ENCODE results near the gene SMAD2. TPM values are rescaled to one million over a fixed set of nuclear protein-coding genes. Genes with fewer than 3 reads are reported as not detected.

Gene SMAD2
- total RNA-seq, 1 donor from 2014 or later = 111 TPM

DNA sequence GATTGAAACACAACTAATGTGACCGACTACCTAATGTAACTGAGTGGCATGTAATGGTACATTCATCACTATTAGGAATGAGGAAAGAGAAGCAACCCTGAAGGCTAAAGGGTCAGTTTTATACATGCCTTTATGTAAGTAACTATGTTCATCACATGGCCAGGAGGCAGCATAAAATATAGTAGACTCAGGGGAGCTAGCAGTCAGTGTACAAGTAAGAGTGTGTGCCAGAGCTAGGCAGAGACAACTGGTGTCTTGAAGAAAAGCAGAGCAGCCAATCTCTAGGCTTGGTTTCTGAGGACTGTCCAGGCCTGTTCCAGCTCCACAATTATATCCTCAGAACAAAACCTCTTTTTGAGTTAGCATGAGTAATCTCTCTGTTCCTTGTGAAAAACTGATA lies 18.1 kb downstream of the SMAD2 start:
- DNase-seq (ENCODE audit: extremely low spot score, unreplicated experiment) = no peak
- H3K27me3 Mint-ChIP-seq = no peaks in the 10 kb centered on the region
- H3K9me3 Mint-ChIP-seq = peaks cover 8% of the 10 kb centered on the region
- TF ChIP-seq, protein P1, sequence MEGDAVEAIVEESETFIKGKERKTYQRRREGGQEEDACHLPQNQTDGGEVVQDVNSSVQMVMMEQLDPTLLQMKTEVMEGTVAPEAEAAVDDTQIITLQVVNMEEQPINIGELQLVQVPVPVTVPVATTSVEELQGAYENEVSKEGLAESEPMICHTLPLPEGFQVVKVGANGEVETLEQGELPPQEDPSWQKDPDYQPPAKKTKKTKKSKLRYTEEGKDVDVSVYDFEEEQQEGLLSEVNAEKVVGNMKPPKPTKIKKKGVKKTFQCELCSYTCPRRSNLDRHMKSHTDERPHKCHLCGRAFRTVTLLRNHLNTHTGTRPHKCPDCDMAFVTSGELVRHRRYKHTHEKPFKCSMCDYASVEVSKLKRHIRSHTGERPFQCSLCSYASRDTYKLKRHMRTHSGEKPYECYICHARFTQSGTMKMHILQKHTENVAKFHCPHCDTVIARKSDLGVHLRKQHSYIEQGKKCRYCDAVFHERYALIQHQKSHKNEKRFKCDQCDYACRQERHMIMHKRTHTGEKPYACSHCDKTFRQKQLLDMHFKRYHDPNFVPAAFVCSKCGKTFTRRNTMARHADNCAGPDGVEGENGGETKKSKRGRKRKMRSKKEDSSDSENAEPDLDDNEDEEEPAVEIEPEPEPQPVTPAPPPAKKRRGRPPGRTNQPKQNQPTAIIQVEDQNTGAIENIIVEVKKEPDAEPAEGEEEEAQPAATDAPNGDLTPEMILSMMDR (conservative IDR thresholded peaks at IDR 0.05) = no peak
- peaks cover 33% of the 10 kb centered on the region for H3K4me1 Mint-ChIP-seq (ENCODE audit: unreplicated experiment)
- peaks cover 17% of the 10 kb centered on the region for H3K36me3 Mint-ChIP-seq
- peak overlapping the region; percentile 14 for H3K27ac Mint-ChIP-seq
- no peak overlapping the region for H3K4me3 Mint-ChIP-seq

DNA sequence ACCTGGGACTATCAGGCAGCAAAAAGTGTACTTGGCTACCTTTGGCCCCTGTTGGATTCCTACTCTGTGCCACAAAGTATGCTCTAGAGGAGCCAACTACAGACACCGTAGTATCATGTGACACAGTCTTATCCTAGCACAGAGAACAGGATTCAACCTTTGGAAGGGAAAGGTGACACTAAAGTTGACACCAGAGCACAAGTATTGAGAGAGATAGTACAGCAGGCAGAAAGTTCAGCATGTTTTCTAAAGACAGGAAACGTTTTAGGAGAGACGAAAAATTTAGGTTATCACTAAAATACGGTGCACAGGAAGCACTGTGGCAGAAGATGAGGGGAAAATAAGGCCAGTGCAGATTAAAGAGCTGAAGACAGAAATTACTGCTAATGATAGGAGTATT lies 18.6 kb downstream of the SMAD2 start:
- peaks cover 10% of the 10 kb centered on the region for H3K9me3 Mint-ChIP-seq
- no peaks in the 10 kb centered on the region for H3K27me3 Mint-ChIP-seq
- peak overlapping the region; percentile 14 for H3K27ac Mint-ChIP-seq
- H3K4me1 Mint-ChIP-seq (ENCODE audit: unreplicated experiment) = peaks cover 33% of the 10 kb centered on the region
- TF ChIP-seq, protein P1 (conservative IDR thresholded peaks at IDR 0.05) = no peak
- DNase-seq (ENCODE audit: extremely low spot score, unreplicated experiment) = no peak
- no peak overlapping the region for H3K4me3 Mint-ChIP-seq
- peaks cover 21% of the 10 kb centered on the region for H3K36me3 Mint-ChIP-seq

DNA sequence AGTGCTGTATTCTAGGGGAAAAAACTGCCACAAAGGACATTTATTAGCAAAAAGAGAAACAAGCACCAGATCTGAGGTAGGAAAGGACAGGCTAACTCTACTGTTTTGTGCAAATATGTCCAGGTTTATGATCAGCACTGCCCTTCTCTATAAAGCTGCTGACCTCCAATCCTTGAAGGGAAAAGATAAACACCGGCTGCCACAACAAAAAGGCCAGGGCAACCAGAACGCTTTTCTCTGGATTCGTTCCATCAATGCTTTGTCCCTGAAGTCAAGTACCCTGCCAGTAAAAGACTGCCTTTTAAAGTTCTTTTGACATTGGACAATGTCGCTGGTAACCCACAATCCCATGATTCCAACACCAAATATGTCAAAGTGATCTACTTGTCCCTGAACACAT lies 21.0 kb downstream of the SMAD2 start:
- Mint-ChIP-seq H3K4me3 (no peak overlapping the region), H3K27ac (no peak overlapping the region), H3K36me3 (peaks cover 37% of the 10 kb centered on the region), H3K27me3 (no peaks in the 10 kb centered on the region), H3K9me3 (peaks cover 21% of the 10 kb centered on the region), H3K4me1 (ENCODE audit: unreplicated experiment) (peaks cover 33% of the 10 kb centered on the region)
- TF ChIP-seq, protein P1 (conservative IDR thresholded peaks at IDR 0.05) = no peak
- DNase-seq (ENCODE audit: extremely low spot score, unreplicated experiment) = no peak

DNA sequence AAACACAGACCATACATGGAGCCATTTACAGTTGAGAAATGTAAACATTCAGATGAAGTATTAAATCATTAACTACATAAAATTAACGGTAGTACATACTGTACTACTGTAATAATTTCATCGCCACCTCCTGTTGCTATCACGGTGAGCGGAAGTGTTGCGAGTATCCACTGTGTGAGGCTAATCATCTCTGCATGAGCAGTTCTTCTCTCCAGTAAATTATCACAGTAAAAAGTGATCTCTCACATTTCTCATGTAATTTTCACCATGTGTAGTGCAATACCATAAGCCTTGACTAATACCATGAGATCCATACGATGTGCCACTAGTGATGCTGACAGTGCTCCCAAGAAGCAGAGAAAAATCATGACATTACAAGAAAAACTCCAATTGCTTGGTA lies 21.9 kb downstream of the SMAD2 start:
- Mint-ChIP-seq H3K36me3 (peaks cover 43% of the 10 kb centered on the region), H3K4me3 (no peak overlapping the region), H3K9me3 (peaks cover 26% of the 10 kb centered on the region), H3K27ac (no peak overlapping the region), H3K4me1 (ENCODE audit: unreplicated experiment) (peaks cover 28% of the 10 kb centered on the region), H3K27me3 (no peaks in the 10 kb centered on the region)
- DNase-seq (ENCODE audit: extremely low spot score, unreplicated experiment) = no peak
- TF ChIP-seq, protein P1 (conservative IDR thresholded peaks at IDR 0.05) = no peak

DNA sequence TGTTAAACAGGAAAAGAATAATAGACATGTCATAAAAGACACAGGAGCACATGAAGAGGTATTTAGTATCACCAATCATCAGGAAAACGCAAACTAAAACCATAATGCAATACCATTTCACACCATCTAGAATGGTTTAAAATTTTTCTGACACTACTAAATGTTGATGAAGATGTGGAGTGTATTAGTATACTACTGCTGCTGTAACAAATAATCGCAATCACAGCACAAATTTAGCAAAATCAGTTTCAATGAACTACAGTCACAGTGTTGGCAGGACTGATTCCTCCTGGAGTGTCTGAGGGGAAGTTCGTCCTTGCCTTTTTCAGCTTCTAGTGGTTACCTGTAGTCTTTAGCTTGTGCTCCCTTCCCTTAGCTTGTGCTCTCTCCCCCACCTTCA lies 24.1 kb downstream of the SMAD2 start:
- H3K9me3 Mint-ChIP-seq = peaks cover 37% of the 10 kb centered on the region
- H3K4me3 Mint-ChIP-seq = no peak overlapping the region
- DNase-seq (ENCODE audit: extremely low spot score, unreplicated experiment) = no peak
- H3K27me3 Mint-ChIP-seq = no peaks in the 10 kb centered on the region
- peaks cover 13% of the 10 kb centered on the region for H3K4me1 Mint-ChIP-seq (ENCODE audit: unreplicated experiment)
- TF ChIP-seq, protein P1 (conservative IDR thresholded peaks at IDR 0.05) = no peak
- H3K27ac Mint-ChIP-seq = no peak overlapping the region
- peaks cover 60% of the 10 kb centered on the region for H3K36me3 Mint-ChIP-seq

DNA sequence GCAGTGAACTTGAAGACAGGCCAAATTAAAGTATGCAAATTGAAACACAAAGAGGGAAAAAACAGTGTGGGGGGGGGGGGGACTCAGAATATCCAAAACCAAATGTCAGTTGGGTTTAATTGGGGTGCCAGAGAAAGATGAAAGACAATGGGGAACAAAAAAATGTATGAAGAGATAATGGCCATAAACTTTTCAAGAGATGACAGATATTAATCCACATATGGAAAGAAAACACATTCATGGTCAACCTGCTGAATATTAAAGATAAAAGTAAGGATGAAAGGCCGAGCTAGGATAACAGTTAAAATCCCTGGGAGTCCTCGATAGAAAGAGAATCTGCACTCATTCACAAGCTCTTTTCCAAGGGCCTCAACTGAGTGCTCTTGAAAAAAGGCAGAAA lies 26.6 kb downstream of the SMAD2 start:
- TF ChIP-seq, protein P1 (conservative IDR thresholded peaks at IDR 0.05) = no peak
- peaks cover 53% of the 10 kb centered on the region for H3K36me3 Mint-ChIP-seq
- peaks cover 34% of the 10 kb centered on the region for H3K9me3 Mint-ChIP-seq
- H3K4me3 Mint-ChIP-seq = no peak overlapping the region
- no peak for DNase-seq (ENCODE audit: extremely low spot score, unreplicated experiment)
- H3K27ac Mint-ChIP-seq = no peak overlapping the region
- H3K4me1 Mint-ChIP-seq (ENCODE audit: unreplicated experiment) = peaks cover 5% of the 10 kb centered on the region
- no peaks in the 10 kb centered on the region for H3K27me3 Mint-ChIP-seq
